Epithelial cell of proximal tubule (primary cell): ENCODE results near the gene ADNP2. TPM values are rescaled to one million over a fixed set of nuclear protein-coding genes. Genes with fewer than 3 reads are reported as not detected.
A peak's percentile ranks its signal among the peaks of the same experiment; 100 is the strongest.

Experiments
- DNase-seq: peaks from one replicate; pipeline ENCODE4 v3.0.0-alpha.2; 2011; ENCODE audit warnings: low read depth
- H3K4me3 ChIP-seq: 2 replicates; pipeline ENCODE4 v1.5.1; 2011; ENCODE audit warnings: low read depth, mild to moderate bottlenecking, low read length
- CTCF ChIP-seq: conservative IDR thresholded peaks from 2 replicates; pipeline ENCODE4 v1.5.1; 2012; ENCODE audit warnings: low read depth, mild to moderate bottlenecking, low read length
- total RNA-seq: library from RNA; depleted of rRNA; stranded (reverse); fragments of >200 nt; gene quantifications from 2 replicates; pipeline ENCODE4 v1.2.3, GENCODE V29; 2015

The ADNP2 gene
- total RNA-seq, 1 donor from 2014 or later, result 19.4 TPM

DNA sequence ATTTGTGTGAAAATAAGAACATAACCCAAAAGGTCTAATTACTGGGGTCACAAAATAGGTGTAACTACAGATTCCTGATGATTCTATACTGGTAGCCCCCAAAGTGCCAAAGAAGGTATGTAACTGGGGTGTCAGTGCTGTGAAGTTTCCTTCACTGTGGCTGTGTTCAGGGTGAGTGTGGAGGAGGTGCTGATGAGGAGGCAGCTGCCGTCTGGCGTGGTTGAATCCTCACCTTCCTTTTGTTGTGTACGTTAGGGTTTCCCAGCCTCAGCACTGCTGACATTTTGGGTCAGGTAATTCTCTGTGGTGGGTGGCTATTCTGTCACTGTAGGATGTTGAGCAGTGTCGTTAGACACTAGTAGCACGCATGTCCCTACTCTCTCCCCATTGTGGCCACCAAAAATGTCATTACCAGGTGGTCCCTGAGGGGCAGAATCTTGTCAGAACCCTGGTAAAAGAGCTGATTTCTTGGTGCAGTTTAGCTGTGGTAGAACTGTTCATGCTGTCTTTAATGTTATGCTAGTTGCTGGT is 31.5 kb downstream of the ADNP2 start:
- TF ChIP-seq CTCF, result no peak
- DNase-seq, result no peak
- no peak overlapping the region for H3K4me3 ChIP-seq

DNA sequence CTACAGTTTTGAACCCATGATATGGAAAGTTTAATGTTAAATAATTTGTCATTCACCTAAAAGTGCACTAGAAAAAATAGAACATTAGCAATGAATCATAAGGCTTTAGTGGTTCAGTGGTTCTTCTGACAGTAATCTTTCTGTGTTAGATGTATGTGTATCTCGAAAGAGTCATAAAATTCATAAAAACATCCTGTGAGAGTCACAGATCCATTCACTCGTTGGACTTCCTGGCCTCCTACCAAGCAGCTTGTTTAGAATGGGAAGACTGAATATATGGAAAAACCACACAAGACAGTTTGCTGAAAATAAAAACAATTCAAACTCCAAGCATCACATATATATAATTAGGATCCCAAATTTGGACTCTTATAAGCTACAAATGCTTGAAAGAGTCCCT is 34.8 kb downstream of the ADNP2 start:
- DNase-seq, result no peak
- TF ChIP-seq CTCF, result no peak

DNA sequence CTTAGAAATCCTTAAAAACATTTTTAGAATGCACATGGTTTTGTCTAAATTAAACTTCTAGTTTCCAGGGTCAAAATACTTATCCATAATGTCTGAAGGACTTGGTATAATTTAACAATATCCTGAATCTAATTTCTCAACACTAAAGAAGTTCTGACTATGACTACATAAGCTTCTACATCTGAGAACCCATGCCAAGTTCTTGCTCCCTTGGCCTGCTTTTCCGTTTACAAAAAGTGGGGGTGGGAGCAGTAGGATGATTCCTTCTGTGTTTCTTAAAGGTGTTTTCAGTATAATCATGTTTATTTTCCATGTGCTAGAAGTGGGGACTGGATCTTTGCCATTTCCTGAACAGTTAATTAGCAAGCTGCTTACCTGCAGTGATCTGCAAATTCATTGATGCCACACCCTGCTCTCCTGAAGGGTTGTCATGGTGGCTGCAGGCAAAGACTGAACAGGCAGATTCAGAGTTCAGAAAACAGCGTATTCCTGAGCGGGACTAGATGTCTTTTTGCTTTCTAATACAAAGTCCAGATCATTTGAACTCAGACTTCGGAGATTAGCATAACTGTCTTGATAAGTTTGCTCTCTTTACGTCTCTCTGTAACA is 36.2 kb downstream of the ADNP2 start:
- H3K4me3 ChIP-seq, result no peak overlapping the region
- DNase-seq, result no peak
- no peak for TF ChIP-seq CTCF

More for the DNA sequence above, 34.8 kb downstream of the ADNP2 start:
- H3K4me3 ChIP-seq, result no peak overlapping the region

GRCh38 chr18:80147037-80147417 is 38.0 kb downstream of the ADNP2 start:
- H3K4me3 ChIP-seq, result peak overlapping the region; percentile 68
- no peak for DNase-seq
- no peak for TF ChIP-seq CTCF

GRCh38 chr18:80147418-80148325 is 38.6 kb downstream of the ADNP2 start:
- peak; percentile 49 for DNase-seq
- H3K4me3 ChIP-seq, result peak overlapping the region; percentile 68
- no peak for TF ChIP-seq CTCF

GRCh38 chr18:80148326-80149199 is 39.5 kb downstream of the ADNP2 start:
- DNase-seq, result no peak
- TF ChIP-seq CTCF, result no peak
- peak overlapping the region; percentile 68 for H3K4me3 ChIP-seq
